ENCODE results near the gene ARL14EPL.

The ARL14EPL gene

DNA sequence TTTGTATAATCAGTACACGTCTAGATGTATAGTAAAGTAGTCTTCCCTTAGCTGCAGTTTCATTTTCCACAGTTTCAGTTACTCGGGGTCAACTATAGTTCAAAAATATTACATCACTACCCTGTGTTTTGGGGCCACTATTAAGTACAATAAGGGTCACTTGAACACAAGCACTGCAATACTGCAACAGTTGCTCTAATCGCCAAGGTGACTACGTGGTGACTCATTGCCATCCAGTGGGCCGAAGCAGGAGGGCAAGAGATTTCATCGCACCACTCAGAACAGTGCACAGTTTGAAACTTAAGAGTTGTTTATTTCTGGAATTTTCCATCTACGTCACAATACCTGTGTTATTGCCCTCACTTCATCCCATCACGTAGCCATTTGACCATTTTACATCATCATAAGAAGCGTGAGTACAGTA lies at the start of gene ARL14EPL:
Gene ARL14EPL (plus strand): TSS at position 379 of the 424 bp plus-strand sequence. CDS start 18,994 bp downstream, outside the sequence.
- DNase-seq: peak in 4 of 14 donors; percentile 1 to 11 (median 2)

DNA sequence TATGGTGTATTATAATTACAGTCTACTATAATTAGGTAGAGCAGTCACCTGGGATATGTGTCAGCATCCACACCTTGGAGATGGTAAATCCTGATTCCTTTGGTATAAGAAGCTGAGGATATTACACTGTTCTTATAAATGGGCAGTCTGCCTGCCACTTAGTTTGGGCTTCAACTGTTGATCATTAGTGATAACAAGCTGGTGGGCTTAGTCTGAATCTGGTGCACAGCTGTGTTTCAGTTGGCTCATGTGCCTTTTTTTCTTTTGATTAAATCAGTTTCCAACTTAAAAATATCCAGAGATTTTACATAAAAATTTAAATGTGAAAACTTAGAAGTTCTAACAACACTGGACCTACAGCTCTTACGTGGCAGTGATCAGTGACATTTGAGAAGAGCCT lies 48.8 kb upstream of the ARL14EPL start:
- no peak for DNase-seq

DNA sequence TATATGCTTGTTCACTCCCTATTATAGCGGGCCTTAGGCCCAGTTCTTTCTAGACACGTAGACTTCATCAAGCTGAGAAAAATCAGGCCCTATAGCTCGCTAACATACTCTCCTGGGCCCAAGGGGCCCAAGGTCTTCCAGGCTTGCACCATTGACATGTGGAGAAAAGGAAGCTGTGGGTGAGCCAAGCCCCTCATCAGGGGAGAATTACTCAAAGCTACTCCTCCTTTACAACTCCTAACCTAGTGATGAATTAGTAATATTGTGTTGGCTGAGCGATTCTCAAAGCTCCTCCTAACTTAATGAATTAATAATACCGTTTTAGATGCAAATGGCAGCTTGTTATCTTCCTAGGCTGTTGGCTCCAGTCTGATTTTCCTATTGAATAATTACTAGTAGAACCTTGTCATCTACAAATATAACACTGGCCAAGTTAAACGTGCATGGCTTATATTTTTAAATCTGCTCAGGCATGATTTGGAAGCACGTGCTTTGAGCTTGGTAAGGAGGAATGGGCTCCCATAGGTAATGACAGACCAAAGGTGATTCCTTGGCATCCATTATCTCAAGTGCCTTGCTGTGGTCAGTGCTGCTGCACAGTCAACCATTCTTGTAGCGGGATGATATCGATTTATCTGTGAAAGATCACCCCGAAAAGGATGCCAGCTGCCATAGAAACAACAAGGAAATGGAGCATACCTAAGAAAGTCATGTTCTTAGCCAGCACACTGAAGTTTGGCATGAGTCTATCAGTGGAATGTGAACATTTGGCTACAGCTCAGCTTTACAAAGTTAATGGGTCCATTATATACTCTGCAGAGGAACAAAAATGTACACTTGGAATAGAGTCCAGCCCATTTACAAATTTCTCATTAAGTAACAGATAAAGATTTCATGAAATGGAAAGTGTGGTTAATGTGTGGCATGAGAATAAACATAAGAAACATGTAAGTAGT lies 46.2 kb upstream of the ARL14EPL start:
- no peak for DNase-seq

DNA sequence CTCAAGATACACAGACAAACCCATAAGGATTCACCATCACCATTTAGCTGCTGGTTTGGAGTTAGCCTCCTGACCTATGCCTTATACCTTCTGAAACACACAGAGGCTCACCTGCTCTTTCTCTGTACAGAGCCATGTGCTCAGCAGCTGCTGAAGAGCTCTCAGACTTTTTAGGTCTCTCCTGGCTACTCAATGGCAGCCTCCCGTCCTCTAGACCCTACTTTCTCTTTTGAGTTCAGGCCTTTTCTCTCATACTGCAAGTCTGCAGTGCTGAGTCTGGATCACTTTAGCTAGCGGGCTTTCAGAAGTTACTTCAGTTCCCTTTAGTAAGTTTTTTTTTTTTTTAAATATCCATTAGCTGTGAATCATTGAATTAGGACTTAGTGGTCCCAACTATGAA lies 44.3 kb upstream of the ARL14EPL start:
- no peak for DNase-seq

DNA sequence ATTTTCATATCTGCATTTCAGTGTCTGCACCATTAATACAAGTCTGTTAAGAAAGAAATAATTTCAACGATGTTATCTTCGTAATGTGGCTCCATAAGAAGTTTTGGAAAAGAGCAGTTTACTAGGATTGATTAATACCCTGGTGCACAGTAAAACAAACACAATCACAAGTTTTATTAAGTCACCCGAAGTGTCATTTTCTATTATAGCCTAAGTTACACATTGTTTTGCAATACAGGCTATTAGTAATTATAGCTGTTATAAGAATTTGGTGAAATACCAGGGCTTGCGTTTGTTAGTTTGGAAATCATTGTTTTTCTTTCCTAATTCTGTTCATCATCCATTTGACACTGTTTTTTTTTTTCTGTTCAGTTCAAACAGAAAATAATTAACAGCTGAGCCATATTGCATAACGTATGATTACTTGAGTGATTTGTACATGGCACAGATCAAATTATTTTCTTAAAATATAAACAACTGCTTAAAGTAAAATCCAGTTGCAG lies 39.4 kb upstream of the ARL14EPL start:
- DNase-seq: no peak

DNA sequence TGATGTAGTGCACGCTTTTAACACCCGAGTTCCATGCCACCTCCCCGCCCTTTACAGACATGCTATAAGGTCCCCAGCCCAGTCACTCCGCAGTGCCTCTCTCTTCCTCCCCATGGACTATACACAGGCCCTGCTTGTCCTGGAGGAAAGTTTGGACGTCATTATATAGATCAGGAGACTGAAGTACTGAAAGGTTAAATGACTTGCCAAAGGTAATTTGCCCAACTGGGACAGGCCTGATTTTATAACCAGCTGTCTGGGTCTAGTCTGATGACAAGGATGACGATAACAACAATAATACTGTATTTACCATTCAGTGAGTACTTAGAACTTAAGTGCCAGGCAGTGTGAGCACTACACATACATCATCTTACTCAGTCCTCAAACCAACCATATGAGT lies 36.9 kb upstream of the ARL14EPL start:
- DNase-seq: no peak

DNA sequence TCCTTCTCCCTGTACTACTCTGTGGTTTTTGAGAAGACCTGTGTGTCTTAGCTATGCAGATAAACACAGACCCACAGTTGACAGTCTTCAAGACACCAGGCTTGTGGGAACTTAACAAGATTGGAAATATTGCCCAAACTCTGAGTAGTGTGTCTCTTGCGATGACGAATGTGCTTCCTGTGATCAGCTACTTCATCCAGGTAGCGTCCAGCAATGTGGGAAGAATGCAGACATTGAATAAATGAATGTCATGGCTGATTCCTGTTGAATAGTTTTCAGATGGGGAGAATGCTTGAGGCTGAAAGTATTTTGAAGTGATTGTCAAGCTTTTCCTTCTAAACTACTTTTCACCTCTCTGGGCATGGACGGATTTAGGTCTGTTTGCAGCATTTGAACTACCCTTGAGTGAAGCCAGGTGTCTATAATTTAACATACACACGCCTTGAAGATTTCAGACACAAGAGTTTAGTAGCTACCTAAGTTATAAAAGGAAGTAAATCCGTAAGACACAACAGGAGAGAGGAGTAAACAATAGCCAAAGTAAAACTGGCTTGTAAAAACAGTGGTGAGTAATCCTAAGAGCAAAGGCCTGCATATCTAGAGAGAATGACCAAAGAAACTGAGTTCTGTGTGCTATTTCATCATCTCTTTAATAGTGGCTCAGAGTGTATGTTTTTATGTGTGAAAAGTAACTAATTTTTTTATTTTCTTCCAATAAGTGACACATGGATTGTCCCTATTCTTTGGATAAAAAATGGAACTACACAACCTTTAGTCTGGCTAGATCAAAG lies 30.0 kb upstream of the ARL14EPL start:
- DNase-seq: no peak

DNA sequence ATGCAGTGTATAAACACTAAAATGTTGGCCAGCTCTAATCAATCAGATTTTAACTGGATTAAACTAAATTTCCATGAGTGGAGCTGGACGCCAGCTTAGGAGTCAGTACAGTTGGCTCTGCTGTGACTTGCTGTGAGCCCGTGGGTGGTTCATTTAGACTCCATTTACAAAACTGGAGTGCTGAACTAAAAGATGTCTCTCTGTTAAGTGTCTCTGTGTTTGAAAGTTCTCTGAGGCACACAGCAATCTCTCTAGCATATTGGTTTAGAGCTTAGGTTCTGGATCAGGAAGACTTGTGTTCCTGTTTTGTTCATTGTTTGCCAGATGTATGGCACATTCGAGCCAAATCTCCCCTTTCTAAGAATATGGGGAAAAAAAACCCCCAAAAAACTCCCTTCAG lies 28.0 kb upstream of the ARL14EPL start:
- DNase-seq: no peak

DNA sequence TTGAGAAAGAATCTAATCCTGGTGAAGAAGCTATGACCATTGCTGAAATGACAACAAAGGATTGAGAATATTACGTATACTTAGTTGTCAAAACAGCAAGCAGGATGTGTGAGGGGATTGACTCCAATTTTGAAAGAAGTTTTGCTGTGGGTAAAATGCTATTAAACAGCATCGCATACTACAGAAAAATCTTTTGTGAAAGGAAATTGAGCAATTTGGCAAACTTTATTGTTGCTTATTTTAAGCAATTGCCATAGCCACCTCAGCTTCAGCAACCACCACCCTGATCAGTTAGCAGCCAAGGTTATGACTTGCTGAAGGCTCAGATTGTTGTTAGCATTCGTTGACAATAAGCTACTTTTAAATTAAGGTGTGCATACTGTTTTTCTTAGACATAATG lies 22.5 kb upstream of the ARL14EPL start:
- no peak for DNase-seq

DNA sequence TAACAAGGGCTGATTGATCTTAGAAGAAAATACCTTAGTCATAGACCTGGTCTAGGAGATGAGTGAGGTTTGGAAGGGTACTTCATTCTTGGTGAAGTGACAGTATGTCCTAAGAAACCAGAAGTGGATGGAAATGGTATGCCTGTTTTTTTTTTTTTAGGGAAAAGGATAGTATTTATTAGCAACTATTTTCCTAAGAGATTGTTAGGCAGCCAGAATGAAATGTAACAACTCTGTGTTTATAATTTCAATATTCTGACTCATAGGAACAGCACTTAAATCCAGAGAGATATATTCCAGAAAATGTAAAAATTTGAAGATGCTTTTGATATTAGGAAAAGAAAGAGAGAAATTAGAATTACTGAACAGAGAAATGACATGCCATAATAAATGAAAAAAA lies 21.2 kb upstream of the ARL14EPL start:
- no peak for DNase-seq

DNA sequence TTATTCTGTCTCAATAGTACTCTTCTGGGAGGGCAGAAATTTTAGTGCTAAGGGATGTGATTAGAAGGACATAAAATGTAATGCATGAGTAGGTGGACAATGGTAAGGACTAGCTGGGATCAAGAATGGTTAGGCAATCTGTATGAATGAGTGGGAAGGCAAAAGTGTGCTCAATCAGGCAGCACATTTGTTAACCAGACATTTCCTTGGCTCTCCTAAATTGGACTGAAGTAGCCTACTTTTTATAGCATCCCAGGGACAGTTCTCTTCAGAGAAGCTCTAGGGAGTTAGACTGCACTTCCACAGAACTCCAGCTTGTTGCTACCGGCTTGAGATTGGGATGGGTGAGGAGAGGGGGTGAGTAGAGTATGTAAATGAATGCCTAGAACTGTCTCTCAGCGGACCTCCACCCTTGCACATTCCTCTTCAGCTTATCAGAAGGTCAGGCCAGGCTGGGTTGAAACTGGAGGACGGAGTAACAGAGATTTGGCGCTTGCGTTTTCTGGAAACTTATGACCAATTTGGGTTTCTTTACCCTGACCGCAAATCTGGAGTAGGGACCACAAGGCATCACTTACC lies 19.0 kb upstream of the ARL14EPL start:
- no peak for DNase-seq

DNA sequence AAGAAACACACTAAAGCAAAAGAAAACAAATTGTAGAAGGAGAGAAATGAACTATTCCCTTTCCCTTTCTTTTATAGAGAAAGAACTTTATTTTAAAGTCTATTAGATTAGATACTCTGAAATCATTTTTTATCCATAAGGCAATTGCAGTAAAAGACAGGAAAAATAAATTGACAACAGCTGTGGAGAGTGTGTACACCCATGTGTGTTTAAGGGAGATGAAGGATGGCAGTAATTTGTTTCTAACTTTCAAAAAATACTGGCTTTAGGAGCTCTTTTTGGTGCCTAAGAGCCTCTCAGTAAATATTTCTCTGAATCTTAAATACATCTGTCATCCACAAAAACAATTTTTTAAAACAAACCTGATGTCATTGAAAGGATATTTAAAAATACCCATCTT lies 18.3 kb upstream of the ARL14EPL start:
- no peak for DNase-seq

DNA sequence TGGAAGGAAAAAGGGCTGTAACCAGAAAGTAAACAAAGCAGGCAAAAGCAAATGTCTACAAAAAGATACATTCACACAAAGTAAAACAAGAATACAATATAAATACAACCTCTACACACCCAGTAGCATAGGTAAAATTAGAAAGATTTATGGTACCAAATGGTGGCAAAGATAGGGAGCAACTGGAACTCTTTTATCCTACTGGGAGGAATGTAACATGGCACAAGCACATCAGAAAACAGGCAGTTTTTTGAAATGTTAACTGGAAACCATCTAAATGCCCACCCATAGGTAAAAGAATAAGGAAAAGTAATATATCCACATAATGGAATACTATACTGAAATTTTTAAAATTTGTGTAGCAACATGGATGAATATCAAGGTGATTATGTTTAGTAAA lies 8.7 kb upstream of the ARL14EPL start:
- DNase-seq: no peak

DNA sequence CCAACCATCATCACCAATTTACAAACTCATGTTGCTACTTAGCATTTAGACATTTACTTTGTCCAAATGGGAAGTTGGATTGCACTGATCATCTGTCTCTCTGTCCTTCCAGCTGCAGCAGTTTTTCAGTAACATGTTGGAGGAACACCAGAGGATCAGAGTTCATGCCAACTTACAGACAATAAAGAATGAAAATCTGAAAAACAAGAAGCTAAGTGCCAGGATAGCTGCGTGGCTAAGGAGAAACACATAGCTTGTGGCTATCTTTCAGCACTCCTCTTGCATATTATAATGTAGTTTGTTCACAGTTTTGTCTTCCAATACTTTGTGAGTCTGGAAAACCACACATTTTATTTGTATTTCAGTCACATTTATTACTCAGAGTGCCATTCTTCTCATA lies 6.4 kb upstream of the ARL14EPL start:
- peak in 1 of 14 donors; percentile 15 for DNase-seq

DNA sequence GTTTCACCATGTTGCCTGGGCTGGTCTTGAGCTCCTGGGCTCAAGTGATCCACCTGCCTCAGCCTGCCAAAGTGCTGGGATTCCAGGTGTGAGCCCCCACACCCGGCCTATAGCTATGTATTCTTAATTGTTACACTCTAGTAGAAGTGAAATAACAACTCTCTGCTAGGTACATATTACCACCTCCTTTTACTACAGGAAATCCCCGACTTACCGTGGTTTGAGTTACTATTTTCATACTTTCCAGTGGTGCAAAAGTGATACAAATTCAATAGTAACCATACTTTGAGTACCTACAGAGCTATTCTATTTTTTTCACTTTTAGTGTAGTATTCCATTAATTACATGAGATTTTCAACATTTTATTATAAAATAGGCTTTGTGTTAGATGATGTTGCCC lies 719 bp downstream of the ARL14EPL start:
- DNase-seq: no peak

DNA sequence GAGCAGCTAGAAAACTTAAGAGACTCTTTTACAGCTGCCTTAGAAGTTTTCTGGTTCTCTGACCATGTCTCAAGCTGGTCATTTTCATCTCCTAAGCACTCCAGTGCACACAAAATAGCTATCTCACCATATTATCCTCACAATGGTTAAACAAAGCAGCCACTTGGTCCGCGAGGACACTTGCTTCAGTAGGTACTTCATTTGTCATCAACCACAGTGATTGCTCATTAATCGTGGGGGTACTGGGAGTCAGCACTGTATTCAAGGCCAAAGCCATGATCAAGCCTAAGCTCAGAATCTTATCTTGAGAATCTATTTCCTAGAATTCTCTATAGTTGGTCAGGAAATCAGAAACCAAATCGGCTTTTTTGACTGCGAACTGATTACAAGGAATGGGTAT lies 2.9 kb downstream of the ARL14EPL start:
- DNase-seq: no peak

DNA sequence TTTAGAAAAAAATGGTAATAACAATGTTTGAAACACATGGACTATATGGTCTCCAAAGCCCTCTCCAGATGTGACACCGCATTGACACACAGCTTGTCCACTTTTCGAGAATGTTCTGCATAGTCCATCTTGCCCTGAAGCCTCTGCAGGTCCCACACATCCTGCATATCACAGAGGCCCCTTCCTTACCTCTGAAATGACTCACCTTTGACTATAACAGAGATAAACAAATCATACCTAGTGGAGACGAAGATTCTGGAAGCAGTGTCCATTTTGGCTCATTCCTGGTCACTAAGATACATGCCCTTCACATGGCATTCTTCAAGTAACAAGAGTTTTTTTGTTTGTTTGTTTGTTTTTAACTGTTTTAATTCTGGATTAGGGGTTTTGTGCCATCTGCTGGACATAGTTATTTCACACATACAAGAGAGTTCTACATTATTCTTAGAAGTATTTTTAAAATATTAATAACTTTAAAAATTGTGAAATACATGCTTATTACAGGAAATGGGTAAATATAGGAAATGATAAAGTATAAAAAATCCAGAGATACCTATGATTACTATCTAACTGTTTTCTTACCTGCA lies 5.1 kb downstream of the ARL14EPL start:
- no peak for DNase-seq

DNA sequence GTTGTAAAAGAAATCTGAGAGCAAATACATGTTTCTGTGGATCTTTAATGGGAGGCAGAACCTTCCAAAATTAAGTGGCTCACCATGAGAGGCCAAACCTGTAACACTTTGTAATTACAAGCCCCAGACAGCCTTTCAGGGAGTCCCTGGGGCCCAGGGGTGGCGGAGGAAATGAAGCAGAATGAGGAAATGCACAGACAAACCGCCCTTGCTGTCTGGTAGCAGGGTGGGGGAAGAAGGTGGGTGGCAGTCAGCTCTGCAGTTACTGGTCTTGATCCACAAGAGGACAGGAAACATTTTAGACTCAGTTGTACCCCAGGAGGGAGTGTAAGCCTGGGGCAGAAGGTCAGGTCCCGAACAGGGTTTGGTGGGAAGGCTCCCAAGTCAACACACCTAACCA lies 6.5 kb downstream of the ARL14EPL start:
- DNase-seq: no peak

DNA sequence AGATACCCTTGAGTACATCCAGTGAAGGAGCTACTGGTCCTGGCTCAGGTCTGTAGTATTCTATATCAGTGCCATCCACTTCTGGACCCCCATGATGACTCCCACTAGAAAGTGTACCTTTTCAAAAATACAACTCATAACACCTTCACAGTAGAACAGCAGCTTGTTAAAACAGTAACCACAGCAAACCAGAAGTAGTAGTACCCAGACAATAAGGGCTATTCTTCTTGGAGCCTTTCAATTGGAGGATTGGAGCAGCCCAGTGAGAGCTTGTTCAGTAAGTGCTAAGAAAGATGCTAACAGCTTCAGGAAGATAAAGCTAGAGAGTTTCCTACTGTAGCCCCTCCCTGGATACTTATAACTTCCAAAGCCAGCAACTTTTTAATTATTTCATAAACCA lies 10.1 kb downstream of the ARL14EPL start:
- DNase-seq: no peak

DNA sequence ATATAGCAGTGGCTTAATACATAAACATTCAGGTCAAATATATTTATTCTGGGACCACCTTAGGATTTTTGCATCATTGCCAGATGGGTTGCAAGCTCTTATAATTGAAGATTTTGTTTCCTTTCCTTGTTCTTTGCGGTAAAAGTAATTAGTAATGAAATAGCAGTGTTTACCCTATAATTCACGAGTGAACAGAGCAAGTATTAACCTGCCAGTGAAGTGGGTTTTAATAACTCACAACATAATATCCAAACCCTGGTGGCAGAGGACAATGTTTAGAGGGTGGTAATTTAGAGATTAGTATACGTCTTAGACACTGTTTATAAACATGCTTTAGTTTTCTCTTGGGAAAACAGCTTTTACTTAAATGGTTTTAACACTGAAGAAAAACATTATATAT lies 11.8 kb downstream of the ARL14EPL start:
- no peak for DNase-seq

DNA sequence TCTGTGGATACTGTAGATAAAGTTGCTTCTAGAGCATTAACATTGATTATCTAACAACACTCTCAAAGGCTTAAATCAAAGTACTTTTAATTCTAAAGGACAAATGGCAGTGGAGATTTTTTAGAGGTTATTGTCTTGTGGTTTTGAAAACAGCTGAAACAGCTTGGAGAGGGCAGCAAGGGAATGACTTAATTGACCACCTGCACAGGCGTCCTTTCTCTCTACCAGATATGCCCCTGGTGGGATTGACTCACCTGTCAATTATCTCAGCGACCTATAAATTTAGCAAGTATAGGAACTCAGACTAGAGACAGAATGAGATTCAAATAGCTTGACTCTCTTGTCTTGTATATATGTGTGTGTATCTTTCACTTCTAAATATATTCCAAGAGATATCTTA lies 13.5 kb downstream of the ARL14EPL start:
- DNase-seq: no peak

DNA sequence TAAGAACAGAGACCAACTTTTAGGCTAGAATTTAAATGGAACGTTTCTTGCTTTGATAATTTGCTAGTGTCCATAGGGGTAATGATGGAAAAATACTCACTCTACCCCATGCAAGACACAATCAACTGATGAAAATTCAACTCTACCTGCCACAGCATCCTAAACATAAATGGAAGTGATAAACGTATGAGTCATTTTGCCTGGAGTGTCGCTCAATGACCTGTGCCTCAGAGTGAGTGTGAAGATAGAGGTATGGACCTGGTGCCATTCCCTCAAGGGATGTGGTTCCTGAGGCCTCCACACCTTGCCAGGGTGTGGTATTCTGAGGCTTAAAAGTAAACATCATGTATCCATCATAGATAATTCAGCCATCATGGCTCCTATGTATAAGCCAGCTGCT lies 14.0 kb downstream of the ARL14EPL start:
- DNase-seq: no peak

DNA sequence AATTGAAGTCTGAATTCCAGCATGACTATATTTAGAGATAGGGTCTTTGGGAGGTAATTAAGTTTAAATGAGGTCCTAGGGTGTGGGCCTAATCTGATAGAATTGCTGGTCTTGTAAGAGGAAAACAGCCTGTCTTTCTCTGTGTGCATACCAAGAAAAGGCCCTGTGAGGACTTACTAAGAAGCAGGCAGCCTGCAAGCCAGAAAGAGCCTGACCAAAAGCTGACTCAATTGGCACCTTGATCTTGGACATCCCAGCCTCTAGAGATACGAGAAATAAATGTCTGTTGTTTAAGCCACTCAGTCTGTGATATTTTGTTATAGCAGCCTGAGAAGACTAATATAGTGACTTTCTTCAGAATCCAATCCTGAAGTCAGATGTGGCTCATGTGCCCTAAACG lies 14.6 kb downstream of the ARL14EPL start:
- no peak for DNase-seq

Measured in C1 segment of cervical spinal cord (tissue), 14 donors.